Measurements from ENCODE around the gene TNRC6B.
"Not testable (repeated sequence)": the region's sequence is repeated elsewhere in the genome, so short reads cannot be mapped to it uniquely, and the experiment has no call there.

TNRC6B gene

DNA sequence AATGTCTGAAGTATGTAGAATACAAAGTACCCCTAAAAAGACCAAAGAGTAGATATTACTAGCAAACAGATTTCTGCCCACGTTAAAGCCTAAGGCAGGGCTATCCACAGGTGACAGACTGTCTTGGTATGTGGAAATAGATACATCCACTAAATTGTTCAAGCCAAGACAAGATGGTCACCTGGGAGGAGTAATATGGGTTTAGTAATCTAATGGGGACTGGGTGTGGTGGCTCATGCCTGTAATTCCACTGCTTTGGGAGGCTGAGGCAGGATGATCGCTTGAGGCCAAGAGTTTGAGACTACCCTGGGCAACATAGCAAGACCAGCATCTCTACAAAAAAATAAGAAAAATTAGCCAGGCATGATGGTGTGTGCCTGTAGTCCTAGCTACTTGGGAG, 200.2 kb downstream of the TNRC6B start:
- TF ChIP-seq, protein P1, sequence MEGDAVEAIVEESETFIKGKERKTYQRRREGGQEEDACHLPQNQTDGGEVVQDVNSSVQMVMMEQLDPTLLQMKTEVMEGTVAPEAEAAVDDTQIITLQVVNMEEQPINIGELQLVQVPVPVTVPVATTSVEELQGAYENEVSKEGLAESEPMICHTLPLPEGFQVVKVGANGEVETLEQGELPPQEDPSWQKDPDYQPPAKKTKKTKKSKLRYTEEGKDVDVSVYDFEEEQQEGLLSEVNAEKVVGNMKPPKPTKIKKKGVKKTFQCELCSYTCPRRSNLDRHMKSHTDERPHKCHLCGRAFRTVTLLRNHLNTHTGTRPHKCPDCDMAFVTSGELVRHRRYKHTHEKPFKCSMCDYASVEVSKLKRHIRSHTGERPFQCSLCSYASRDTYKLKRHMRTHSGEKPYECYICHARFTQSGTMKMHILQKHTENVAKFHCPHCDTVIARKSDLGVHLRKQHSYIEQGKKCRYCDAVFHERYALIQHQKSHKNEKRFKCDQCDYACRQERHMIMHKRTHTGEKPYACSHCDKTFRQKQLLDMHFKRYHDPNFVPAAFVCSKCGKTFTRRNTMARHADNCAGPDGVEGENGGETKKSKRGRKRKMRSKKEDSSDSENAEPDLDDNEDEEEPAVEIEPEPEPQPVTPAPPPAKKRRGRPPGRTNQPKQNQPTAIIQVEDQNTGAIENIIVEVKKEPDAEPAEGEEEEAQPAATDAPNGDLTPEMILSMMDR (IDR thresholded peaks at IDR 0.05; ENCODE audit: low read depth, low read length), result no peak
- DNase-seq (ENCODE audit: extremely low read depth, low read depth), result no peak

DNA sequence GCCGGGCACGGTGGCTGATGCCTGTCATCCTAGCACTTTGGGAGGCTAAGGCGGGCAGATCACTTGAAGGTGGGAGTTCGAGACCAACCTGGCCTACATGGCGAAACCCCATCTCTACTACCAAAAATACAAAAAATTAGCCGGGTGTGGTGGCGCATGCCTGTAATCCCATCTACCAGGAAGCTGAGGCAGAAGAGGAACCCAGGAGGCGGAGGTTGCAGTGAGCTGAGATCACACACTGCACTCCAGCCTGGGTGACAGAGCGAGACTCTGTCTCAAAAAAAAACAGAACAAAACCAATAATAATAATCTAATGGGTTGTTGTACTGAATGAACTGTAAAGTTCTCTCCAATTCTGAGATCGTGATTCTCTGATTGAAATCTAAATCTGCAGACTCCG, 200.7 kb downstream of the TNRC6B start:
- DNase-seq (ENCODE audit: extremely low read depth, low read depth), result not testable (repeated sequence)

DNA sequence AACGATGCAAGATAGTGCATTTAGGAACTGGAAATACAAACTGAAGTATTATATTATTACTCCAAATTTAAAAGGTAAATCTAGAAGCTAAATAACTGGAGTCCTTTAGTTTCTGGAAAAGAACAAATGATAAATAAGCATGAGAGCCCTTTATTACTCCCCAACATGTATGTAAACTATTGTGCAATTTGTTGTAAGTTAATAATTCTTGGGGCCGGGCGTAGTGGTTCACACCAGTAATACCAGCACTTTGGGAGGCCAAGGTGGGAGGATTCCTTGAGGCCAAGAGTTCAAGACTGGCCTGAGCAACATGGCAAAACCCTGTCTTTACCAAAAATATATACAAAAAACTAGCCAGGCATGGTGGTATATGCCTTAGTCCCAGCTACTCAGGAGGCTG, 203.7 kb downstream of the TNRC6B start:
- DNase-seq (ENCODE audit: extremely low read depth, low read depth), result no peak
- TF ChIP-seq, protein P1 (IDR thresholded peaks at IDR 0.05; ENCODE audit: low read depth, low read length), result no peak

DNA sequence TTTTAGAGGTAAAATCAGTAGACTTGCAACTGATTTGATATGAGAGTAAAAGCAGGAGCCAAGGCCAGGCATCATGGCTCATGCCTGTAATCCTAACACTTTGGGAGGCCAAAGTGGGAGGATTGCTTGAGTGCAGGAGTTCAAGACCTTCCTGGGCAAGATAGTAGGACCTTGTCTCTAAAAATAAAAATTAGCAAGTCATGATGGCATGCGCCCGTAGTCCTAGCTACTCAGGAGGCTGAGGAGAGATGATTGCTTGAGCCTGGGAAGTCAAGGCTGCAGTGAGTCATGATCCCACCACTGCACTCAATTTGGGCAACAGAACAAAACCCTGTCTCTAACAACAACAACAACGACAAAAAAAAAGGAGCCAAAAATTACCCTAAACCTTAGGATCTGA, 206.2 kb downstream of the TNRC6B start:
- peak; percentile 20 for DNase-seq (ENCODE audit: extremely low read depth, low read depth)
- TF ChIP-seq, protein P1 (IDR thresholded peaks at IDR 0.05; ENCODE audit: low read depth, low read length), result no peak

DNA sequence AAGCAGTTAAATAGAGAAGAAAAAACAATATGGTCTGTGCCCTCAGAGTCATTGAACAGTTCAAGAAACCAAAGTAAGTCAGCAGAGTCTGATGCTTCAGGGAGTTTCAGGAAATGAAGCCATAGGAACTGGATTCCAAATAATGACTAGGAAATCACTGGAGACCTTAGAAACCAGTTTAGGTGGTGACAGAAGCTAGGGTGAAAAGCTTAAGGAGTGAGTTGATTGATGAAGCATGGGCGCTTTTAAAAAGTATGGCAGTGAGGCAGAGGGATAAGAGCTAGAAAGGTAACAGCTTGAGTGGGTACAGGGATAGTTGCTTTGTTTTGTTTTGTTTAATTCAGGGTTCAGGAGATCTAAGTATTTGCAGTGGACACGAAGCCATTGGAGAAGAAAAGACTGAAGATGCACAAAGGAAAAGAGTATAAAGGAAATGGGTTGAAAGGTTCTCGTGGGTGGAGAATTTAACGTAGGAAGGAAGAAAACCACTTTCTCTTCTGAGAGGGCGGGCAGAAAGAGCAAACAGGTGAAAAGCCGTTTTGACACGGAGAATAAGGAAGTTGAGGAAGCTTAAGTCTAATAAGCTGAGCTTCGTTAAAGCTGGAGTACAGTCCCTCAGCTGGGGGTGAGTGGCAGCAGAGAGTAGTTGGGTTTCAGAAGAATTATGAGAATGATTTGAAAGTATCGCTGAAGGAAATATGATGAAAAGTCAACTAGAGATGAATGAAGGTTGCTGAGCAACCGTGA, 207.5 kb downstream of the TNRC6B start:
- TF ChIP-seq, protein P1 (IDR thresholded peaks at IDR 0.05; ENCODE audit: low read depth, low read length), result no peak
- DNase-seq (ENCODE audit: extremely low read depth, low read depth), result no peak

Data from AG09319 (cell line).